Amygdala (tissue), 56 donors: ENCODE results near the gene B4GAT1.
"Not testable (repeated sequence)": the region's sequence is repeated elsewhere in the genome, so short reads cannot be mapped to it uniquely, and the experiment has no call there.

Experiments used
- DNase-seq, 56 donors: peaks; one replicate each; lab custom pipeline; 2025; lab: John Stamatoyannopoulos, UW

B4GAT1 gene

DNA sequence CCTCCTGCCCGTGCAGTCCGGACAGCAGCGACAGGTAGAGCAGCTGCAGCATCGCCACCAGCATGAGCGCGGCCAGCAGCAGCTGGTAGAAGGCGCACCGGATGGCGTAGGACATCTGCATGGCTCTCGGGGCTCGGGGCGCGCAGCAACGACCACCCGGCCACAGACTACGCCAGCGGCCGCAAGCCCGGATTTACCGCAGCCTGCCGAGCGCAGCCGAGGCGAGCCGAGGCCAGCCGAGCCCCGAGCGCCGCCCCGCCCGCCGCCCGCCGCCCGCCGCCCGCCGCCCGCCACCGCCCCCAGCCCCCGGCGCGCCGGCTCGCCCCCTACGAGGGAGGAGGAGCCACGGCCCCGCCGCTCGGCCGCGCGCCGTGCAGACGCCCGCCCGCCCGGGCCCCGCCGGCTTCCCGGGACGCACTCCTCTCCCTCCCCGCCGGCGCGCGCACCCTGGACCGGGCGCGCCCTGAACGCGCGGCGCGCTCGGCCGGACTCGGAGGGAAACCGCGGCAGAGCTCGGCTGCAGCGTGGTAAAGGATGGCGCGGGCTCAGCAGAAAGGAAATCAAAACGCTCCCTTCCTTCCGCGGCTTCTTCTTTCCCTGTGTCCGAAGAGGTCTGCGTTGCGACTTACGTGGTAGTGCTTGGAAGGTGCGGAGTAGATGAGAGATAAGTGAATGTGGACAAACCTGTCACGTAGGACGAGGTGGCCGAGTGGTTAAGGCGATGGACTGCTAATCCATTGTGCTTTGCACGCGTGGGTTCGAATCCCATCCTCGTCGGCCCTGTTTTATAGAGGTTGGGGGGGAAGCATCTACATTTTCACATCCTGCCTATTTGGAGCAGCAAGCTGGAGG lies at the start of gene B4GAT1:
TSS of gene B4GAT1 (minus strand) at position 205 of the 852 bp plus-strand sequence. CDS start at position 121, 84 bp downstream.
- peak in 53 of 56 donors; percentile 33 to 90 (median 74) for DNase-seq

DNA sequence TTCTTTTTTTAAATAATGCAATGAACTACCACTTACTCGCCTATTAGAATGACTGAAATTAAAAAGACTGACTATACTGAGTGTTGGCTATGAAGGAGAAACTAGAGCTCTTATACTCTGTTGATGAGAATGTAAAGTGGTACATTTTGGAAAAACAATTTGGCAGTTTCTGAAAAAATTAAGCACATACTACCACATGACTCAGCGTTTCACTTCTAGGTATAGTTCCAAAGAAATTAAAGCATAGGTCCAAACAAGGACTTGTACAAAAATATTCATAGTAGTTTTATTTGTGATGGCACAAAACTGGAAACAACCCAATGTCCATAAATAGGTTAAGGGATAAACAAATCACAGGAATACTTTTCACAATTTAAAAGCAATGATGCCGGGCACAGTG lies 46.5 kb upstream of the B4GAT1 start:
- no peak for DNase-seq

DNA sequence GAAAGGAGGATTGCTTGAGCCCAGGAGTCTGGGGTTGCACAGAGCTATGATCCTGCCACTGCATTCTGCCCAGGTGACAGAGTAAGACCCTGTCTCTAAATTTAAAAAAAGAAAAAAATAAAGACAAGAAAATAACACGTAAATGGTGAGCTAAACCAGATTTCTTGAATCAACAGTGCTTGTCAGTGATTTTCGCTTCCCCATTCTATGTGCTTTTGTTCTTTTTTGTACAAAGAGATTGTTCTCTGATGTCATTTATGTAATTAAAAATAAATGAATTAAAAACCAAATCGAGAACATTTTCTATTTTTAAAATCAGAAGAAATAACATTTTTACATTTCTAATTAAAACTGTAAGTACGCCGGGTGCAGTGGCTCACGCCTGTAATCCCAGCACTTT lies 43.9 kb upstream of the B4GAT1 start:
- DNase-seq: no peak

DNA sequence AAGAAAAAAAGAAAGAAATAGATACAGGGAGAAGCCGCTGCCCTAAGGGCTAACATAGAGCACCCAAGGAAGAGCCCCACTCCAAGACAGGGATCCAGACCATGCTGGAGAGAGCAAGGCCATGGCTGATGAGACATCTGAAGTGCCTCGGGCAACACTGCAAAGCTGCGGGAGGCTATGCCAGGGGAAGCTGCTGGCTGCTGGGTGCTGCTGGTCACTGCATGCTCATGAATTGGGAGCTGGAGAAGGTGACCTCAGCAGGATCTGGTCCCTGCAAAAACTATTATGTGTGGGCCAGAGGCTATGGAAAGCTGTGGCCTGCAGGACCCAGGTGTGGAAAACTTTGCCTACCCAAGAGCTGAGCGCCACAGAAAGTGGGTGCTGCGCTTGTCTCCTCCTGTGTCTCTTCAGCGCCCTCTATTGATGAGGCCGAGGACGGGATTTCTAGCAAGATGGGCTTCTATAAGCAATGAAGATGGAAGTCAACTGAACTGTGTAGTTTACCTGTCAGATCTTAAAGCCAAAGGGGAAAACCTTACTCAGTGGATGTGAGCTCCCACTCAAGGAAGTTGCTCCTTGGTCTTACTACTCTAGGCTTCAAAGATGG lies 41.5 kb upstream of the B4GAT1 start:
- peak in 14 of 56 donors; percentile 9 to 47 (median 20) for DNase-seq

DNA sequence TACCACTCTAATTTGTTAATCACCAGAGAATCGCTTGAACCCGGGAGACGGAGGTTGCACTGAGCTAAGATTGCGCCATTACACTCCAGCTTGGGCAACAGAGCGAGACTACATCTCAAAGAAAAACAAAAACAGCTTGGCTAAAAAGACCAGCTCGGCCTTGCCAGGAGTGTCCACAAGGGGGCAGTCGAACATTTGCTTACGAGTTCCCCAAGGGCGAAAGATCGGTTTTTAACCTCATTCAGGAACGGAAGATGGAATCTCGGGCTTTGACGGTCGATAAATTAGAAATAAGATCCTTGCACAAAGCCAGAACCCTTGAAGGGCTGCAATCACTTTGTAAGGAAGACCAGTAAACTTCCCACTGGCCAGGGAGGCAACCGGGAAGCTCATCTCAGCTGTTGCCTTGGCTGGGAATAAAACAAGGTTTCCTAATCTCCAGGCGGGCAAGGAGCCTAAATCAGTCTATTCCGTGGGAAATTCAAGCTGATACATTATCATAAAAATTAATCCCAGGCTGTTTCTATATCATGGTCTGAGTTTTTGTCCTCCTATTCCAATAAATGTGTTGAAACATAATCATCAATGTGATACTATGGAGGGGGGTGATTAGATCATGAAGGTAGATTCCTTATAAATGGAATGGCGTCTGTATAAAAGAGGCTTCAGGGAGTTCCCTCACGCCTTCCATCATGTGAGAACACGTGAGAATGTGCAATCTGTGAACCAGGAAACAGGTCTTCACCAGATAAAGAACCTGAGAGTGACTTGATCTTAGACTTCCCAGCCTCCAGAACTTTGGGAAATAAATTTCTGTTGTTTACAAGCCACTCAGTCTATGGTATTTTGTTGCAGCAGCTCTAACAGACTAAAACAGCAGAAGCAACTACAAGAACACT lies 39.0 kb upstream of the B4GAT1 start:
- DNase-seq: peak in 50 of 56 donors; percentile 20 to 92 (median 58)

DNA sequence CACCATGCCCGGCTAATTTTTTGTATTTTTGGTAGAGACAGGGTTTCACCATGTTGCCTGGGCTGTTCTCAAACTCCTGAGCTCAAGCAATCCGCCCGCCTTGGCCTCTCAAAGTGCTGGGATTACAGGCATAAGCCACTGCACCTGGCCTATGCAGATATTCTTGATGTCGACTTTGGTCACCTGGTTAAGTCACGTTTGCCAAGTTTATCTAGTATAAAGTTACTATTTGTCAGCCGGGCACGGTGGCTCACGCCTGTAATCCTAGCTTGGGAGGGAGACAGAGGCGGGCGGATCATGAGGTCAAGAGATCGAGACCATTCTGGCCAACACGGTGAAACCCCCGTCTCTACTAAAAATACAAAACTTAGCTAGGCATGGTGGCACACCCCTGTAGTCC lies 36.9 kb upstream of the B4GAT1 start:
- not testable (repeated sequence) for DNase-seq

DNA sequence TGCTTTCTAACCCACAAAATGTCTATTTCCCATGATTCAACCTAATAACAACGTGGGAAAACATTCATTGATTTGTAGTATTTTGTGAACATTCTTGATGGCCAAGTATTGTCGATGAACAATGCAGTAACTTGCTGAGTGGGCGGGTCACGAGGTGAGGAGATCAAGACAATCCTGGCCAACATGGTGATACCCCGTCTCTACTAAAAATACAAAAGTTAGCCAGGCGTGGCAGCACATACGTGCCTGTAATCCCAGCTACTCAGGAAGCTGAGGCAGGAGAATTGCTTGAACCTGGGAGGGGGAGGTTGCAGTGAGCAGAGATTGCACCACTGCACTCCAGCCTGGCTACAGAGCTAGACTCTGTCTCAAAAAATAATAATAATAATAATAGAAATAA lies 32.8 kb upstream of the B4GAT1 start:
- not testable (repeated sequence) for DNase-seq

DNA sequence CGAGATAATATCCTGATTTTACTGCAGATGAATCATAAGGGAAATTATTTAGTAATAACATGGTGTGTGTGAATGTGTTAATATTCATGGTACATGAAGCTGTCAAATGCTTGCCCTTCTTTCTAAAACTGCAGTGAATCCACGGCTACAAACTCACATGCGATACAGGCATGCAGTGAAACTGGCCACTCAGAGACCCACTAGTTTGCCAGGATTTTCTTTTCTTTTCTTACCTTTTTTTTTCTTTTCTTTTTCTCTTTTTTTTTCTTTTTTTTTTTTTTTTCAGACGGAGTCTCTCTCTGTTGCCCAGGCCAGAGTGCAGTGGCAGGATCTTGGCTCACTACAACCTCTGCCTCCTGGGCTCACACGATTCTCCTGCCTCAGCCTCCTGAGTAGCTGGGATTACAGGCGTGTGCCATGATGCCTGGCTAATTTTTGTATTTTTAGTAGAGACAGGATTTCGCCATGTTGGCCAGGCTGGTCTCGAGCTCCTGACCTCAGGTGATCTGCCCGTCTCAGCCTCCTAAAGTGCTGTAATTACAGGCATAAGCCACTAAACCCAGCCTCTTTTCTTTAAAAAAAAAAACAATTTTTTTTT lies 26.4 kb upstream of the B4GAT1 start:
- DNase-seq: not testable (repeated sequence)

DNA sequence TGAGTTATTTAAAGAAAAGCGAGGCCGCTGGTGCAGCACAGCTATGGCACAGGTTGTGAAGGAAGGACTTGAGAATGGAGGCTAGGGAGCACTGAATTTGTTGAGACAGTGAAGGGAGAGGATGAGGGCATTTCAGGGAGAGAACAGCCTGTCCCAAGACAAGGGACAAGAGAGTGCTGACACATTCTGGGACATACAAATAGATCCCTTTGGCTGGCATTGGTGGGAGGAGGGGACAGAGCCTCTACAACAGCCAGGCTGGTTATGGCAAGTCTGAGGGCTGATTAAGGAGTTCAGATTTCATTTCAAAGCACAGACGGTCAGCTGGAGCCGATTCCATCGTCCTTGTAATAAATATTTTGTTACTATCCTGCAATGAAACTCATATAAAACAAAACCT lies 25.8 kb upstream of the B4GAT1 start:
- DNase-seq: peak in 7 of 56 donors; percentile 16 to 35 (median 27)

DNA sequence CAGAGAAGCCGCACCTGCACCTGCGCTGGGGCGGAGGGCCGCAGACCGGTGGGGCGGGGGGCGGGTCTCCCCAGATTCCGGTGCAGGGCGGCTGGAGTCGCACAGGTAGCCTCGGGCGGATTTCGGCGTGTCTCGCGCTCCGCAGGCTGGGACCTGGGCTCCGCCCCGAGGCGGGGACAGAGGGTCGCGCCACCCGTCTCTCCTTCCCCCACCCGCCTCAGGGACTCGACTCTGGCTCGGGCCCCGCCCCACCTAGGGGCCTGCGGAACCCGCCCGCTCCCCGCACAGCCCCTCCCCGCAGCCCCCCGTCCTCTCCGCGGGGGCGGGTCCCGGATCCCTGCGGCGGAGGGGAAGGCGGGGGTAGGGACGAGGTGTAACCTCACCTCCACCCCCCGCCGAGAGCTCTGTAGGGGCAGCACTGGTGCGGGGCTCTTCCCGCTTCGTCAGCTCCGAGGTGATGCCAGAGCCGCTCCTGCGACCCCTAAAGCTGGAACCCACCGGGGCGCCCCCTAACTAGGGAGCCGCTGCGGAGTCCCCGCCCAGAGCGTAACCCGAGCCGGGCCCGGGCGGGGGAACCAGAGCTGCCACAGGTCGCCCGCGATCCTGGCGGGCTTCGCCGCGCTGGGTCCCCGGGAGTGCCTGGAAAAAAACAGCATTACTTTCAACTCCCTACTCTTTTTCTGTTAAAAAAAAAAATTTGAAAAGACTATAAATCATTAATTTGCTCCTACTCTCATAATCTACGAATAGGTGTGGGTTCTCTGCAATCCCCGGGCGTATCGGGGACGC lies 24.4 kb upstream of the B4GAT1 start, which contains the start of gene SLC29A2:
TSS of gene SLC29A2 (minus strand) at position 134 of the 789 bp plus-strand sequence. CDS start 169 bp downstream, outside the sequence.
- peak in 18 of 56 donors; percentile 9 to 70 (median 45) for DNase-seq

DNA sequence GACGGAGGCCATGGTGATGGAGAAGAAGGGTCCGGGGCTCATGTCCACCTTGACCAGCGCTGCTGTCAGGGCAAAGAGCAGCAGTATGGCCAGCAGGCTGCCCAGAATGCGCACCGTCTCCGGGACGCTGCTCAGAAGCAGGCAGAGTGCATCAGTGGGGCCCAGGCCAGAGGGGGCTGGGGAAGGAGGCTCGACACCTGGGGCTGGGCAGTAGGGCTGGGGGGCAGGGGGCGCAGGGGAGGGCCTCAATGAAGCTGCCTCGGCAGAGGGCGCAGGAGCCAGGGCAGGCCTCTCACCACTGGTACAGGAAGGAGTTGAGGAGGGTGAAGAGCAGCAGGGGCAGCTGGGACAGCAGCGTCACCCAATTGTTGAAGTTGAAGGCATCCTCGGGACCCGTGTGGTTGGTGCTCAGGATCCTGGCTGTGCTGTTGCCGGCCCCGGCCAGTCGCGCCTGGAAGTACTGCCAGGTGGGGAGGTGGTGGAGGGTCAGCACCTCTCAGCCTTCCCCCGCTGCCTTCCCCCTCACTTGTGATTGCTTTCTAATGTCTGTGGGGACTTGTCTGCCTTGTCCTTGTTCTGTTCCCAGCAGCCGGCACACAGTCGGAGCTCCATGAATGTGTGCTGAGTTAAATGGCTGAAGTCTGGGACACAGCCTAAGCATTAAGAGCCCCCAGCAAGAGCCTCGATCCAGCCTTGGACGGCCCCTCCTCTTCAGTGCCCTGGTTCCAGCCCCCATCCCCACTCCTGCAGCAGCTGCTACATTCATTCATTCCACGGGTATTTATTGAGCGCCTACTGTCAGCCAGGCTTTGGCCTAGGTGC lies 21.9 kb upstream of the B4GAT1 start:
- no peak for DNase-seq

DNA sequence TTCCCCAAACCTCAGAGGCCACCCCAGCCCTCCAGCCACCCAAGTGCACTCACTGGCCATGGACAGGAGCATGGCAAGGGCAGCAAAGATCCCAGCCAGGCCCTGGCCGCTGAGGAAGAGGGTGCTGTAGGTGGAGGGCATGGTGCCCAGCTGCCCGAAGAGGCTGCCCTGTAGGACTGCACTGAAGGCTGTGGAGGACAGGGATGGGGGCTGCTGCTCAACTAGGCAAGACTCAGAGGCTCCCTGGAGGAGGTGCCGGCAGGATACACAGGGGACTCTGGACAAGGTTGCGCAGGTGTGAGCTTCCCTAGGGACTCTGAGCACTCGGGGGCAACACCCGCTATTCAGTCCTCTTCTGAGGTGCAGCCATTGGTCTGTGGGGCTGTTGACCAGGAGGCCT lies 21.1 kb upstream of the B4GAT1 start:
- no peak for DNase-seq

DNA sequence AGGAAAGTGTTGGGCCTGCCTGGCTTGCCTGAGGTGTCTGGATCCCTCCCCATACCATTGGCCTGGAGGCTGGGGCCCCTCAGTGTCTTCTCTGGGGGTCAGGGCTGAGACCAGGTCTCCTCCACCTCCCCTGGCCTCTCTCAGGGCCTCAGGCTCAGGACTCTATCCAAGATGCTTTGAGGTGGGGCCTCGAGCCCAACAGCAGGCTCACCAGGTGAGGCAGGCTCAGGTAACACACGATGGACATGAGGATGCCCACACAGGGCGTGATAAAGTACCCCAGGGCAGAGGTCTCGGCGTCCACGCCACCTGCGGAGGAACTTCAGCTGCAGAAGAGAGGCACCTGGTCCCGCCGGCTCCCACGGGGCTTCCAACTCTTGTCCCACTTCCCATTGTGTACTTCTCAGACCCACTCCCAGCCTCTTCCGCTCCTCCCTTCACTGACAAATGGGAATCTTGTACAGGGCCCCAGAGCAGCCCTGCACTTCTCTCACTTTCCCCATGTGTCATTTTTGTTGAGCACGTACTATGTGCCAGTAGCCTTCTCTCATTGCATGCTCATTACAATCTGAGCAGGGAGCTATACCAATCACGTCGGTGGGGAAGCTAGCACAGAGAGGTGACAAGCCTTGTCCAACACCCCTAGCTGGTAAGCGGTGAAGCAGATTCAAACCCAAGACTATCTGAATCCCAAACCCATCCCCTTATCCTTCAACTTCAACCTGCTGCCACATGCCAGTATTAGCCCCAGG lies 20.3 kb upstream of the B4GAT1 start:
- no peak for DNase-seq

DNA sequence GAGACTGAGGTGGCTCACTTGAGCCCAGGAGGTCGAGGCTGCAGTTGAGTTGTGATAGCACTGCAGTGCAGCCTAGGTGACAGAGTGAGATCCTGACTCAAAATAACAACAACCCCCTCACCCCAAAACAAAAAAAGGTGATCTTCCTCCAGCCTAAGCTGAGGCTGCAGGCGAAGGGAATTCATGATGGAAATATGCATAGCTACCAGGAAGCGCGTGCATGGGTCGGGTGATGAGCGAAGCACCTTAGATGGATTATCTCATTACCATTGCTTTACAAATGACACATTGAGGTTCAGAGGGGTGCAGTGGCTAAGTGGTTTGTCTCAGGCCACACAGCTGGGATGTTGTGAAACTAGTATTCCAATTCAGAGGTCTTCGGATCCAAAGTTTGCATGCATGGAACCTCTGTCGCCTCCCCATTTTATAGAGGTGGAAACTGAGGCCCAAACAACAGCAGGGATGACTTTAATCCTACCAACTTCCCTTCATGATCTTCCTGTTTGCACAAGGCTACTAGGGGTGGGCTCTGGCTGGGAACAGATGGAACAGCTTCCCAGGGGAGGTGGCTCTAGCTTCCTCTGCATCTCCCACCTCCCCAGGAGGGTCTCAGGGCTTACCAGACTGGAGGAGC lies 19.5 kb upstream of the B4GAT1 start:
- DNase-seq: no peak

DNA sequence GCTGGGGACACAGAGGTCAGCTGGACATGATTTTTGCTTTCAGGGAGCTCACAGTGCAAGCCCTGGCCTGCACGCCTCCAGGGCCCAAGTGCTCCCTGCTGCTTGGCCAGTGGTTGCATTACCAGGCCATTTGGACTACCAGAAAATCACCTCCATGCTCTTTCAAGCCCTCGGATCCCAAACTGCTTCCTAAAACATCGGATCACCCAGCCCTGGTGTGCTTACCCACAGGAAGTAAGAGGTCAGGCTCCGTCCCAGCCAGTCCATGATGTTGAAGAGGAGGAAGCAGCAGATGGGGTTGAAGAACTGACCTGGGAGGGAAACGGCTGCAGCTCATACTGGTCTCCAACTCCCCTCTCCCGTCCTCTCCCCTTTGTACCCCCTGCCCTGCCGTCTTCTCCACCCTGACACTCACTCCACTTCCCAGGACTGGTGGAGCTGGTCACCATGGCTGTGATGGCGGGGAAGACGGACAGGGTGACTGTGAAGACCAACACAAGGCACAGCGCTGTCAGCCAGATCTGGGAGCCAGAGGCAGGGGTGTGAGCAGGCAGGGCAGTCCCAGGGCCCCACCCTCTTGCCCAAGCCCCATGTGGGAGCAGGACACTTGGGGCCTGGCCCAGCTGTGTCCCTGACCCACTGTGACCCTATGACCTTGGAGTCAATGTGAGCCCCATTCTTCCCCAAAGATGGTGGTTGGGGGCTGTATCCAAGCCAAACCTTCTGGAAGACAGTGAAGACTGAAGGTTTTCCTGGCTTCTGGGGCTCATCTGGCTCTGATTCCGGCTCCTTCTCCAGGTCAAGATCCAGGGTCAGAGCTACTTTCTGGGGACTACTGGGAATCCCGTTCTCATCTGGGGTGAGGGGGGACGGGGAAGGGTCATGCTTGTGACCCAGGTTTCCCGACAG lies 18.5 kb upstream of the B4GAT1 start:
- no peak for DNase-seq

DNA sequence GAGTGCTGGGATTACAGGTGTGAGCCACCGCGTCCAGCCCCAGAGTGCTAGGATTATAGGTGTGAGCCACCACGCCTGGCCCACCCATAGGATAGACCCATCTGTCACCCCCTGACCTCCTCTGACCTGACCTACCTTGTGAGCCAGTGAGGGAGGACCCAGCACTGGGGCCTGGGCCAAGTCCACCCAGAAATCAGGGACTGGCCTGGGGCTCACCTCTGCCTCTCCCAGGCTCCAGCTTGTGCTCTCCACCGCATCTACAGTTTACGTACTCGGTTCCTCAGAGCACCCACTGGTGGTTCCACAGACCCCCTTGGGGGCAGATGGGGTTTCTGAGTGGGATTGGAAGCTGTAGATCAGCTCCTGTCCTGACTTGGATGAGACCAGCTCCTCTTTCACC lies 17.7 kb upstream of the B4GAT1 start:
- DNase-seq: no peak
